ENCODE data around the gene GSX2.
A peak's percentile ranks its signal among the peaks of the same experiment; 100 is the strongest.
"Not testable (repeated sequence)": the region's sequence is repeated elsewhere in the genome, so short reads cannot be mapped to it uniquely, and the experiment has no call there.

GSX2 gene

GRCh38 chr4:54099748-54100574 lies at the start of gene GSX2:
GSX2 (plus strand) TSS chr4:54100163; CDS start chr4:54100345, 182 bp downstream.
- Histone ChIP-seq H3K27me3 (ENCODE audit: low read length) (no peaks in the 10 kb centered on the region), H3K36me3 (ENCODE audit: low read length) (no peaks in the 10 kb centered on the region), H3K27ac (ENCODE audit: low read depth, low read length) (no peak within 1 kb of the TSS), H3K4me2 (ENCODE audit: low read depth, low read length, poor library complexity, severe bottlenecking) (peak within 1 kb of the TSS; percentile 45), H2AFZ (ENCODE audit: low read depth, low read length, severe bottlenecking) (no peak within 1 kb of the TSS), H3F3A (ENCODE audit: insufficient read depth) (no peaks in the 10 kb centered on the region), H4K20me1 (ENCODE audit: low read depth, low read length) (no peaks in the 10 kb centered on the region), H3K9ac (ENCODE audit: low read length) (peak within 1 kb of the TSS; percentile 18; the same call in 1 of the 2 replicates), H3K9me3 (ENCODE audit: insufficient read depth, low read length) (no peaks in the 10 kb centered on the region), H3K9me2 (replicated peaks; ENCODE audit: insufficient read depth, low read length) (no peaks in the 10 kb centered on the region), H3K4me3 (ENCODE audit: insufficient read depth, low read length, poor library complexity, severe bottlenecking) (no peak within 1 kb of the TSS), H3K79me2 (ENCODE audit: insufficient read depth, low read length) (no peaks in the 10 kb centered on the region)
- TF ChIP-seq EZH2phosphoT487 (conservative IDR thresholded peaks at IDR 0.05; ENCODE audit: low read length): no peak
- TF ChIP-seq, protein P1, sequence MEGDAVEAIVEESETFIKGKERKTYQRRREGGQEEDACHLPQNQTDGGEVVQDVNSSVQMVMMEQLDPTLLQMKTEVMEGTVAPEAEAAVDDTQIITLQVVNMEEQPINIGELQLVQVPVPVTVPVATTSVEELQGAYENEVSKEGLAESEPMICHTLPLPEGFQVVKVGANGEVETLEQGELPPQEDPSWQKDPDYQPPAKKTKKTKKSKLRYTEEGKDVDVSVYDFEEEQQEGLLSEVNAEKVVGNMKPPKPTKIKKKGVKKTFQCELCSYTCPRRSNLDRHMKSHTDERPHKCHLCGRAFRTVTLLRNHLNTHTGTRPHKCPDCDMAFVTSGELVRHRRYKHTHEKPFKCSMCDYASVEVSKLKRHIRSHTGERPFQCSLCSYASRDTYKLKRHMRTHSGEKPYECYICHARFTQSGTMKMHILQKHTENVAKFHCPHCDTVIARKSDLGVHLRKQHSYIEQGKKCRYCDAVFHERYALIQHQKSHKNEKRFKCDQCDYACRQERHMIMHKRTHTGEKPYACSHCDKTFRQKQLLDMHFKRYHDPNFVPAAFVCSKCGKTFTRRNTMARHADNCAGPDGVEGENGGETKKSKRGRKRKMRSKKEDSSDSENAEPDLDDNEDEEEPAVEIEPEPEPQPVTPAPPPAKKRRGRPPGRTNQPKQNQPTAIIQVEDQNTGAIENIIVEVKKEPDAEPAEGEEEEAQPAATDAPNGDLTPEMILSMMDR (IDR thresholded peaks at IDR 0.05; ENCODE audit: insufficient read depth, low read length, poor library complexity, severe bottlenecking): no peak

DNA sequence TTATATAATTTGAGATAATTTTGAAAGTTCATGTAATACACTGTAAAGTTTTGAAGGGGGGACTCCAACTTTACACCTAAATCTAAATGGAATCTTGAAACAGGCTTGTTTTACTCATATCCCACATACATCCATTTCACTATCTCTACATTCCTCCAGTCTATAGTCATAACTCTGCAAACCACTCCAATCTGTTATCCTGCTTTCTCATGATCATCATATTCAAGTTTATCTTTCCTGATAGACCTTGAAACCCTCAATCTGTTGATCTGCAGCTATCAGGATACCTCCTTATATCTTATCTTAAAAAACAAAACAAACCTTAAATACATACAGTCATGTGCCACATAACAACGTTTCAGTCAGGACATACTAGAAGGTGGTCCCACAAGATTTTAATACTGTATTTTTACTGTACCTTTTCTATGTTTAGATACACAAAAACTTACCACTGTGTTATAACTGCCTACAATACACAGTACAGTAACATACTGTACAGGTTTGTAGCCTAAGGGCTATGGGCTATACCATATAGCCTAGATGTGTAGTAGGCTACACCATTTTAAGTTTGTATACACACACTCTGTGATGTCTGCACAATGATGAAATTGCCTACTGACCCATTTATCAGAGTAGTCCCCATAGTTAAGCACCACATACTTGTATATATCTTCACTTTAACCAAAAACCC lies 49.6 kb upstream of the GSX2 start:
- H2AFZ ChIP-seq (ENCODE audit: low read depth, low read length, severe bottlenecking): no peak overlapping the region
- H3K4me2 ChIP-seq (ENCODE audit: low read depth, low read length, poor library complexity, severe bottlenecking): no peak overlapping the region
- no peak overlapping the region for H3K4me3 ChIP-seq (ENCODE audit: insufficient read depth, low read length, poor library complexity, severe bottlenecking)
- no peaks in the 10 kb centered on the region for H3K27me3 ChIP-seq (ENCODE audit: low read length)
- H3K9me3 ChIP-seq (ENCODE audit: insufficient read depth, low read length): no peaks in the 10 kb centered on the region
- H3K27ac ChIP-seq (ENCODE audit: low read depth, low read length): no peak overlapping the region
- H3K9ac ChIP-seq (ENCODE audit: low read length): no peak overlapping the region
- TF ChIP-seq EZH2phosphoT487 (conservative IDR thresholded peaks at IDR 0.05; ENCODE audit: low read length): no peak
- TF ChIP-seq, protein P1 (IDR thresholded peaks at IDR 0.05; ENCODE audit: insufficient read depth, low read length, poor library complexity, severe bottlenecking): no peak
- no peaks in the 10 kb centered on the region for H3K9me2 ChIP-seq (replicated peaks; ENCODE audit: insufficient read depth, low read length)
- H4K20me1 ChIP-seq (ENCODE audit: low read depth, low read length): no peaks in the 10 kb centered on the region
- H3F3A ChIP-seq (ENCODE audit: insufficient read depth): no peaks in the 10 kb centered on the region; the same call in 1 of the 2 replicates
- peaks cover 8% of the 10 kb centered on the region; the same call in 1 of the 2 replicates for H3K36me3 ChIP-seq (ENCODE audit: low read length)
- peaks cover 29% of the 10 kb centered on the region for H3K79me2 ChIP-seq (ENCODE audit: insufficient read depth, low read length)

- not testable (repeated sequence) for H3K4me2 ChIP-seq (ENCODE audit: low read depth, low read length, poor library complexity, severe bottlenecking); H2AFZ ChIP-seq (ENCODE audit: low read depth, low read length, severe bottlenecking); H3K9ac ChIP-seq (ENCODE audit: low read length); H3K27me3 ChIP-seq (ENCODE audit: low read length); H3K27ac ChIP-seq (ENCODE audit: low read depth, low read length); H3K9me2 ChIP-seq (replicated peaks; ENCODE audit: insufficient read depth, low read length); H3K4me3 ChIP-seq (ENCODE audit: insufficient read depth, low read length, poor library complexity, severe bottlenecking); H3K36me3 ChIP-seq (ENCODE audit: low read length); H3F3A ChIP-seq (ENCODE audit: insufficient read depth); H3K9me3 ChIP-seq (ENCODE audit: insufficient read depth, low read length); H4K20me1 ChIP-seq (ENCODE audit: low read depth, low read length)
- peaks cover 57% of the 10 kb centered on the region for H3K79me2 ChIP-seq (ENCODE audit: insufficient read depth, low read length)
These were observed 46.6 kb upstream of the GSX2 start for GRCh38 chr4:54053322-54053721.

- H3K9me2 ChIP-seq (replicated peaks; ENCODE audit: insufficient read depth, low read length): no peaks in the 10 kb centered on the region
- peaks cover 66% of the 10 kb centered on the region for H3K79me2 ChIP-seq (ENCODE audit: insufficient read depth, low read length)
- no peak overlapping the region for H3K9ac ChIP-seq (ENCODE audit: low read length)
- 0 out of 2 replicates have a peak, but pooled peaks cover 2% of the 10 kb centered on the region for H3K36me3 ChIP-seq (ENCODE audit: low read length)
- H2AFZ ChIP-seq (ENCODE audit: low read depth, low read length, severe bottlenecking): no peak overlapping the region
- no peaks in the 10 kb centered on the region; the same call in 1 of the 2 replicates for H3F3A ChIP-seq (ENCODE audit: insufficient read depth)
- no peaks in the 10 kb centered on the region for H4K20me1 ChIP-seq (ENCODE audit: low read depth, low read length)
- no peaks in the 10 kb centered on the region for H3K27me3 ChIP-seq (ENCODE audit: low read length)
- H3K4me3 ChIP-seq (ENCODE audit: insufficient read depth, low read length, poor library complexity, severe bottlenecking): no peak overlapping the region
- no peaks in the 10 kb centered on the region for H3K9me3 ChIP-seq (ENCODE audit: insufficient read depth, low read length)
- H3K4me2 ChIP-seq (ENCODE audit: low read depth, low read length, poor library complexity, severe bottlenecking): no peak overlapping the region
- TF ChIP-seq, protein P1 (IDR thresholded peaks at IDR 0.05; ENCODE audit: insufficient read depth, low read length, poor library complexity, severe bottlenecking): no peak
- no peak for TF ChIP-seq EZH2phosphoT487 (conservative IDR thresholded peaks at IDR 0.05; ENCODE audit: low read length)
- H3K27ac ChIP-seq (ENCODE audit: low read depth, low read length): no peak overlapping the region
These were observed 45.5 kb upstream of the GSX2 start for GRCh38 chr4:54054501-54054900.

Measured in SU-DHL-6 (cell line).